K562 (cell line): ENCODE measurements around the gene ECT2. TPM values are rescaled to one million over a fixed set of nuclear protein-coding genes. Genes with fewer than 3 reads are reported as not detected.

Experiments
- ATAC-seq: fragments of 200-7000 bp; cut with Tn5 transposase; 3 replicates; pipeline ENCODE4 v1.9.1; 2020; ENCODE audit warnings: moderate library complexity
- BruUV-seq: library from RNA; stranded (reverse); fragments of 400-500 nt; replicated peaks from 2 replicates; lab custom pipeline; 2021; lab: Mats Ljungman, UMichigan
- CTCF ChIA-PET: fragments of 300-600 bp; formaldehyde crosslinking; extraction: SDS; loops from one replicate; lab custom pipeline; 2021; ENCODE audit warnings: low intra/inter-chr PET ratio; lab: Yijun Ruan, JAX
- POLR2A ChIA-PET: fragments of 300-600, 350-650 bp; sonication (Branson Sonifier 250); formaldehyde crosslinking; extraction: SDS; loops from one replicate; lab custom pipeline; 2021; ENCODE audit warnings: antibody characterized with exemption, inconsistent platforms; lab: Yijun Ruan, JAX
- DNase-seq, 4 experiments: peaks; one replicate each; pipeline versions ENCODE4 v3.0.0 to v3.0.0-alpha.2; 2011 to 2018; ENCODE audit warnings: low spot score in 3 of 4, mixed read lengths in 3 of 4; ENCODE audit errors: extremely low read depth in 1 of 4
- FAIRE-seq: peaks from 2 replicates; lab custom pipeline; 2011; peaks lifted over from hg19 to GRCh38; lab: Jason Lieb, UNC
- H2AFZ ChIP-seq: 2 replicates; pipeline ENCODE4 v1.6.0; 2011; ENCODE audit warnings: low read depth, low read length, control low read depth, inconsistent platforms
- H3K27ac ChIP-seq: fragments of 200-600 bp; 3 replicates; pipeline ENCODE4 v1.8.0; 2011; ENCODE audit warnings: low read depth, mild to moderate bottlenecking, control low read depth, inconsistent platforms, low read length, moderate library complexity, mixed read lengths; ENCODE audit errors: extremely low read depth
- H3K27me3 ChIP-seq, 2 experiments: fragments of 300-600 bp in 1 of 2; 2 replicates in 1 of 2; 3 replicates in 1 of 2; pipeline versions ENCODE4 v1.6.0 to v1.8.0; 2011; ENCODE audit warnings: inconsistent platforms in 2 of 2, low read length in 2 of 2, mild to moderate bottlenecking in 1 of 2, mixed read lengths in 1 of 2, moderate library complexity in 1 of 2; ENCODE audit not compliant: control insufficient read depth in 2 of 2, insufficient read depth in 2 of 2
- H3K36me3 ChIP-seq: fragments of 300-600 bp; 3 replicates; pipeline ENCODE4 v1.8.0; 2011; ENCODE audit warnings: mild to moderate bottlenecking, low read length, inconsistent platforms; ENCODE audit not compliant: control insufficient read depth, insufficient read depth
- H3K4me1 ChIP-seq, 2 experiments: fragments of 200-600 bp in 1 of 2; replicated peaks in 1 of 2; 2 replicates in 1 of 2; 3 replicates in 1 of 2; pipeline versions ENCODE4 v1.5.1 to v1.8.0; 2011; ENCODE audit warnings: inconsistent platforms in 2 of 2, low read length in 2 of 2, mild to moderate bottlenecking in 1 of 2, mixed read lengths in 1 of 2, moderate library complexity in 1 of 2; ENCODE audit not compliant: control insufficient read depth in 2 of 2, insufficient read depth in 2 of 2
- H3K4me2 ChIP-seq: 2 replicates; pipeline ENCODE4 v1.6.1; 2011; ENCODE audit warnings: low read length, control low read depth, inconsistent platforms, mixed read lengths; ENCODE audit not compliant: insufficient read depth
- H3K4me3 ChIP-seq: fragments of 200-600 bp; sonication (generic), shearing (Covaris generic); 2 replicates; pipeline ENCODE4 v1.5.1; 2016; ENCODE audit warnings: control low read depth, inconsistent platforms
- H3K79me2 ChIP-seq: fragments of 200-600 bp; 3 replicates; pipeline ENCODE4 v1.8.0; 2011; ENCODE audit warnings: low read length, inconsistent platforms; ENCODE audit not compliant: control insufficient read depth, insufficient read depth
- H3K9ac ChIP-seq, 2 experiments: 2 replicates each; pipeline versions ENCODE4 v1.6.0 to v1.6.1; 2011; ENCODE audit warnings: low read depth in 2 of 2, low read length in 2 of 2, control low read depth in 1 of 2, inconsistent platforms in 1 of 2, mild to moderate bottlenecking in 1 of 2, mixed read lengths in 1 of 2; ENCODE audit not compliant: insufficient read depth in 1 of 2
- H3K9me1 ChIP-seq: one replicate; pipeline ENCODE4 v1.6.0; 2011; ENCODE audit warnings: inconsistent platforms, mild to moderate bottlenecking, low read length, moderate library complexity; ENCODE audit not compliant: control insufficient read depth, insufficient read depth
- H3K9me3 ChIP-seq: replicated peaks from 2 replicates; pipeline ENCODE4 v1.5.1; 2011; ENCODE audit warnings: low read depth, low read length, inconsistent platforms; ENCODE audit not compliant: control insufficient read depth, insufficient read depth
- H4K20me1 ChIP-seq: replicated peaks from 2 replicates; pipeline ENCODE4 v1.6.1; 2011; ENCODE audit warnings: low read length, inconsistent platforms, mixed read lengths; ENCODE audit not compliant: control insufficient read depth, insufficient read depth
- ARID1B ChIP-seq: fragments of 450-650 bp; IDR thresholded peaks from 2 replicates; pipeline ENCODE4 v1.6.1; 2016; ENCODE audit warnings: antibody characterized with exemption, mild to moderate bottlenecking, inconsistent platforms
- ATF3 ChIP-seq, 2 experiments: fragments of 450-650 bp in 1 of 2; sonication (generic) in 1 of 2; formaldehyde crosslinking in 1 of 2; IDR thresholded peaks in 1 of 2; conservative IDR thresholded peaks in 1 of 2; 2 replicates each; pipeline versions ENCODE4 v1.6.1 to v1.8.1; 2016 to 2023; ENCODE audit warnings: mild to moderate bottlenecking in 2 of 2, moderate library complexity in 2 of 2, inconsistent platforms in 1 of 2, missing genetic modification reagents in 1 of 2
- BACH1 ChIP-seq: fragments of 200-800 bp; sonication (Bioruptor generic); IDR thresholded peaks from 2 replicates; pipeline ENCODE4 v1.6.1; 2016; ENCODE audit warnings: missing genetic modification characterization, missing compliant biosample characterization
- CREB1 ChIP-seq, 2 experiments: sonication (generic) in 1 of 2; formaldehyde crosslinking in 1 of 2; IDR thresholded peaks; 2 replicates each; pipeline versions ENCODE4 v1.6.1 to v1.8.0; 2012 to 2022; ENCODE audit warnings: inconsistent platforms in 1 of 2, mild to moderate bottlenecking in 1 of 2, missing genetic modification reagents in 1 of 2, moderate library complexity in 1 of 2
- CREM ChIP-seq: IDR thresholded peaks from 2 replicates; pipeline ENCODE4 v1.6.1; 2014; ENCODE audit warnings: antibody characterized with exemption, low read depth
- E2F6 ChIP-seq, 2 experiments: IDR thresholded peaks; 2 replicates each; pipeline ENCODE4 v1.6.1; 2011; ENCODE audit warnings: borderline replicate concordance in 1 of 2, control low read depth in 1 of 2, low read depth in 1 of 2, low read length in 1 of 2, mild to moderate bottlenecking in 1 of 2, mixed read lengths in 1 of 2, moderate library complexity in 1 of 2; ENCODE audit not compliant: insufficient read depth in 1 of 2, insufficient read length in 1 of 2, poor library complexity in 1 of 2, severe bottlenecking in 1 of 2; ENCODE audit errors: extremely low read depth in 1 of 2
- FOSL1 ChIP-seq: fragments of 200-800 bp; sonication (Bioruptor generic); conservative IDR thresholded peaks from 2 replicates; pipeline ENCODE4 v1.6.1; 2016; ENCODE audit warnings: missing genetic modification characterization, missing compliant biosample characterization
- JUND ChIP-seq, 2 experiments: IDR thresholded peaks; 2 replicates in 1 of 2; 3 replicates in 1 of 2; pipeline ENCODE4 v1.6.1; 2011; ENCODE audit warnings: borderline replicate concordance in 2 of 2, low read depth in 2 of 2, low read length in 2 of 2, improper control_type of control experiment in 1 of 2, missing biosample characterization in 1 of 2, missing genetic modification characterization in 1 of 2, missing genetic modification reagents in 1 of 2
- MECOM ChIP-seq: fragments of 250-450 bp; sonication (Bioruptor Pico); IDR thresholded peaks from 2 replicates; pipeline ENCODE4 v1.8.0; 2022; ENCODE audit warnings: inconsistent platforms
- PURB ChIP-seq: sonication (generic); formaldehyde crosslinking; IDR thresholded peaks from 2 replicates; pipeline ENCODE4 v1.9.0; 2021; ENCODE audit warnings: low read depth, mild to moderate bottlenecking, missing genetic modification reagents
- SMARCA4 ChIP-seq: fragments of 450-650 bp; IDR thresholded peaks from 2 replicates; pipeline ENCODE4 v1.6.1; 2016
- TCF7 ChIP-seq: sonication (generic); IDR thresholded peaks from 2 replicates; pipeline ENCODE4 v1.6.1; 2016; ENCODE audit warnings: antibody characterized with exemption, borderline replicate concordance
- YY1 ChIP-seq, 3 experiments: IDR thresholded peaks; 2 replicates each; pipeline ENCODE4 v1.6.1; 2011; ENCODE audit warnings: low read length in 2 of 3, mild to moderate bottlenecking in 2 of 3, moderate library complexity in 2 of 3, borderline replicate concordance in 1 of 3, control low read depth in 1 of 3, low read depth in 1 of 3; ENCODE audit not compliant: insufficient read depth in 3 of 3, insufficient replicate concordance in 2 of 3, control insufficient read depth in 1 of 3, insufficient read length in 1 of 3; ENCODE audit errors: extremely low read depth in 1 of 3
- ZBTB43 ChIP-seq: sonication (generic); formaldehyde crosslinking; IDR thresholded peaks from 2 replicates; pipeline ENCODE4 v1.8.0; 2023; ENCODE audit warnings: mild to moderate bottlenecking, missing genetic modification reagents
- WGBS: fragments of 100-300 bp; shearing (Covaris generic); methylation state at CpG from one replicate; pipeline ENCODE4 v1.1.6; 2016; ENCODE audit warnings: low coverage, mixed read lengths; ENCODE audit not compliant: insufficient coverage; ENCODE audit errors: missing lambda C conversion rate; 5-methylcytosine and 5-hydroxymethylcytosine counted together
- in situ Hi-C: fragments of 300-500 bp; cut with MboI; formaldehyde crosslinking; loops from 4 replicates; pipeline ENCODE4 v1.15.0; 2018; ENCODE audit warnings: inconsistent platforms, mixed read lengths
- intact Hi-C: fragments of 100-400 bp; cut with micrococcal nuclease; formaldehyde crosslinking; loops from 2 replicates; pipeline ENCODE4 v1.14.2; 2022
- polyA plus RNA-seq, 8 experiments: library from polyadenylated mRNA; depleted of rRNA in 4 of 8; stranded (reverse) in 5 of 8; unstranded in 3 of 8; fragments of >200 nt; fragmentation: Nextera tagmentation in 2 of 8; fragmentation: Illumina TruSeq in 1 of 8; extraction: Ambion mirVana in 2 of 8; extraction: Trizol in 1 of 8; gene quantifications; 2 replicates each; pipeline versions ENCODE4 v1.2.1 to v1.2.3, GENCODE V29; 2011 to 2014; ENCODE audit warnings: inconsistent platforms in 1 of 8, missing spikeins in 1 of 8
- total RNA-seq, 7 experiments: library from RNA; depleted of rRNA in 6 of 7; stranded (reverse); fragments of >200 nt in 6 of 7; fragmentation: Illumina TruSeq in 2 of 7; extraction: Trizol in 2 of 7; gene quantifications; 2 replicates each; pipeline versions ENCODE4 v1.2.1 to v1.2.3, GENCODE V29; 2011 to 2021; ENCODE audit warnings: low replicate concordance in 1 of 7

Gene ECT2
- total and polyA plus RNA-seq, 9 of the 15 experiments (the other 6 are each of a cell fraction or from before 2014, with no cell fraction given) = 19.0 to 53.0 (median 36.5) TPM

GRCh38 chr3:172859041-172859440 is 108.5 kb downstream of the ECT2 start:
- no peaks in the 10 kb centered on the region for H4K20me1 ChIP-seq
- no peaks in the 10 kb centered on the region for H3K79me2 ChIP-seq
- H2AFZ ChIP-seq = peak overlapping the region; percentile 68
- H3K9me3 ChIP-seq = no peaks in the 10 kb centered on the region
- BruUV-seq = no TSS peak
- ATAC-seq = no peak; the same call in 2 of the 3 replicates
- WGBS = 48% methylated on average over 2 of the region's 2 CpGs
- peak; percentile 35 for FAIRE-seq
- ChIA-PET POLR2A (interaction anchor here (1.0 kb wide), 1 partner anchor 10 kb away, joined by 3 read pairs; no protein-coding TSS in a partner anchor), CTCF (no interaction called here)
- in situ Hi-C loops (no loop called here), intact Hi-C loops (no loop called here)
- H3K4me3 ChIP-seq = no peak overlapping the region
- peaks cover 4 to 42% of the 10 kb centered on the region in 2 experiments; a peak in 4 of 5 replicates for H3K4me1 ChIP-seq
- no peak overlapping the region for H3K9ac ChIP-seq
- H3K4me2 ChIP-seq = no peak overlapping the region
- no peaks in the 10 kb centered on the region for H3K36me3 ChIP-seq
- H3K9me1 ChIP-seq = no peaks in the 10 kb centered on the region
- peak in 2 of 4 experiments; percentile 26 to 36 for DNase-seq
- H3K27ac ChIP-seq = no peak overlapping the region
- no peaks in the 10 kb centered on the region for H3K27me3 ChIP-seq
- TF ChIP-seq ATF3 (IDR thresholded peaks at IDR 0.05) (peak; percentile 22; the same call in 1 of the 2 replicates), ATF3 (CRISPR knock-in tag; conservative IDR thresholded peaks at IDR 0.05) (no peak), CREM (no peak), JUND (IDR thresholded peaks at IDR 0.05; ENCODE audit: borderline replicate concordance, low read depth, low read length) (peak; percentile 29; the same call in 1 of the 2 replicates), JUND (tag; IDR thresholded peaks at IDR 0.05; ENCODE audit: borderline replicate concordance, low read depth, low read length) (peak; percentile 30; the same call in 1 of the 3 replicates), YY1 (IDR thresholded peaks at IDR 0.05; ENCODE audit: borderline replicate concordance in 1 of 3, control insufficient read depth in 1 of 3, extremely low read depth in 1 of 3, insufficient read depth in 3 of 3, insufficient read length in 1 of 3, insufficient replicate concordance in 2 of 3, low read depth in 1 of 3, low read length in 2 of 3) (peak in 1 of 3 experiments; percentile 29), FOSL1 (tag) (peak; percentile 43; the same call in 1 of the 2 replicates), BACH1 (tag) (no peak), TCF7 (no peak), MECOM (CRISPR knock-in tag) (no peak), E2F6 (IDR thresholded peaks at IDR 0.05; ENCODE audit: borderline replicate concordance in 1 of 2, extremely low read depth in 1 of 2, insufficient read depth in 1 of 2, insufficient read length in 1 of 2, low read depth in 1 of 2, low read length in 1 of 2, poor library complexity in 1 of 2, severe bottlenecking in 1 of 2) (no peak), SMARCA4 (no peak), ZBTB43 (CRISPR knock-in tag) (no peak), ARID1B (0 out of 2 replicates have a peak, but pooled peaks have one; percentile 19), CREB1 (IDR thresholded peaks at IDR 0.05) (no peak), CREB1 (CRISPR knock-in tag; IDR thresholded peaks at IDR 0.05) (no peak), PURB (CRISPR knock-in tag) (no peak)
